OCI-LY3 (cell line): ENCODE measurements around the gene RPN2.

Experiments used
- EZH2phosphoT487 ChIP-seq: fragments of 200-600 bp; shearing (Covaris generic); IDR thresholded peaks from 2 replicates; pipeline ENCODE4 v1.6.1; 2018; ENCODE audit warnings: antibody characterized with exemption, mixed run types, low read depth
- TF ChIP-seq, protein P1 (sequence below): fragments of 200-600, 300-600 bp; sonication (generic); IDR thresholded peaks from 2 replicates; pipeline ENCODE4 v1.5.1; 2014; ENCODE audit warnings: antibody characterized with exemption, low read length, low read depth

- TF ChIP-seq, protein P1, sequence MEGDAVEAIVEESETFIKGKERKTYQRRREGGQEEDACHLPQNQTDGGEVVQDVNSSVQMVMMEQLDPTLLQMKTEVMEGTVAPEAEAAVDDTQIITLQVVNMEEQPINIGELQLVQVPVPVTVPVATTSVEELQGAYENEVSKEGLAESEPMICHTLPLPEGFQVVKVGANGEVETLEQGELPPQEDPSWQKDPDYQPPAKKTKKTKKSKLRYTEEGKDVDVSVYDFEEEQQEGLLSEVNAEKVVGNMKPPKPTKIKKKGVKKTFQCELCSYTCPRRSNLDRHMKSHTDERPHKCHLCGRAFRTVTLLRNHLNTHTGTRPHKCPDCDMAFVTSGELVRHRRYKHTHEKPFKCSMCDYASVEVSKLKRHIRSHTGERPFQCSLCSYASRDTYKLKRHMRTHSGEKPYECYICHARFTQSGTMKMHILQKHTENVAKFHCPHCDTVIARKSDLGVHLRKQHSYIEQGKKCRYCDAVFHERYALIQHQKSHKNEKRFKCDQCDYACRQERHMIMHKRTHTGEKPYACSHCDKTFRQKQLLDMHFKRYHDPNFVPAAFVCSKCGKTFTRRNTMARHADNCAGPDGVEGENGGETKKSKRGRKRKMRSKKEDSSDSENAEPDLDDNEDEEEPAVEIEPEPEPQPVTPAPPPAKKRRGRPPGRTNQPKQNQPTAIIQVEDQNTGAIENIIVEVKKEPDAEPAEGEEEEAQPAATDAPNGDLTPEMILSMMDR: no peak
- no peak for TF ChIP-seq EZH2phosphoT487
These were observed 26.8 kb upstream of the RPN2 start for GRCh38 chr20:37152284-37152683.
